Measurements from ENCODE around the gene LRRFIP1. TPM values are rescaled to one million over a fixed set of nuclear protein-coding genes. Genes with fewer than 3 reads are reported as not detected.

Gene LRRFIP1
- total and polyA plus RNA-seq, 8 donors = 18.4 to 55.0 (median 31.7) TPM

DNA sequence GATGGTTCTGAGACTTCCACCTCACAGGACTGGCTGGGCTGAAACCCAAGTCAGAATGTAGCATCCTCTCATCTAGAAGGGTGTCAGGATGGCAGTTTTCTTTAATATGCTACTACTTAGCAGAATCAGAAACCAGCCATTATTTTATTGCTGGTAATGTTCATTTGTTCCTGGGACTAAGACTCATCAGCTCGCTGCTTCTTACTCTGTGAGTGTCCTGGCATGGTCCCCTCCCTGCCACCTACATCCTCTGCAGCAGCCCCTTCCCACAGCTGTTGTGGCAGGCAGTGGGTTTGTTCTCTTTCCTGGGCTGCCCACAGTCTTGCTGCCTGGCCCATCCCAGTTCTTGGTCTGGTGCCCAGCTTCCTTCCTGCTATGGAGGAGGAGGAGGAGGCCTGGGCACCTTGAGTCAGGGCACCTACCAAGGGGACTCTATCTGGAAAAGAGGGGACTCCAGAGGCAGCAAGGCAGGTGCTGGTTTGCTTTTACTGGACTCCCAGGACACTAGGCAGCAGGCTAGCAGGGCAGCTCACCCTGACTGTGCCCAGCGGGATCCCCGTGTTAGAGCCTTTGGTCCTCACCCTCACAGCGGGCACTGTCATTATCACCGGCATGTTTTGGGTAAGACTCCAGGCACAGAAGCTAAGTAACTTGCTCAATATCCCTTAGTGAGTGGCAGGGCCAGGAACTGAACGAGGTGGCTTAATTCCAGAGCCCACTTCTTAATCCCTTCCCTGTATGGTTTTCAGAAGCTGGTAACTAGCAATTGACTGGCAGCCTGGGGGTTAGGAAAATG lies 62.1 kb downstream of the LRRFIP1 start:
- peak in 1 of 6 donors; percentile 63 for DNase-seq
- Histone ChIP-seq H3K9me3 (no peaks in the 10 kb centered on the region), H3K4me1 (peaks cover 0 to 10% (median 10%) of the 10 kb centered on the region in 3 donors), H3K4me3 (no peak overlapping the region), H3K36me3 (no peaks in the 10 kb centered on the region), H3K27me3 (no peaks in the 10 kb centered on the region), H3K27ac (peak overlapping the region in 1 of 4 donors; percentile 3)
- no peak for ATAC-seq
- FAIRE-seq = no peak
- WGBS, 2 donors = 74 to 76% methylated on average over 6 of the region's 6 CpGs
- intact Hi-C loops (cut with DNase I) = loop anchor here in 1 of 3 donors (5.0 kb wide), 1 partner anchor 1468 kb away; no protein-coding TSS in a partner anchor
- TF ChIP-seq, protein P1, sequence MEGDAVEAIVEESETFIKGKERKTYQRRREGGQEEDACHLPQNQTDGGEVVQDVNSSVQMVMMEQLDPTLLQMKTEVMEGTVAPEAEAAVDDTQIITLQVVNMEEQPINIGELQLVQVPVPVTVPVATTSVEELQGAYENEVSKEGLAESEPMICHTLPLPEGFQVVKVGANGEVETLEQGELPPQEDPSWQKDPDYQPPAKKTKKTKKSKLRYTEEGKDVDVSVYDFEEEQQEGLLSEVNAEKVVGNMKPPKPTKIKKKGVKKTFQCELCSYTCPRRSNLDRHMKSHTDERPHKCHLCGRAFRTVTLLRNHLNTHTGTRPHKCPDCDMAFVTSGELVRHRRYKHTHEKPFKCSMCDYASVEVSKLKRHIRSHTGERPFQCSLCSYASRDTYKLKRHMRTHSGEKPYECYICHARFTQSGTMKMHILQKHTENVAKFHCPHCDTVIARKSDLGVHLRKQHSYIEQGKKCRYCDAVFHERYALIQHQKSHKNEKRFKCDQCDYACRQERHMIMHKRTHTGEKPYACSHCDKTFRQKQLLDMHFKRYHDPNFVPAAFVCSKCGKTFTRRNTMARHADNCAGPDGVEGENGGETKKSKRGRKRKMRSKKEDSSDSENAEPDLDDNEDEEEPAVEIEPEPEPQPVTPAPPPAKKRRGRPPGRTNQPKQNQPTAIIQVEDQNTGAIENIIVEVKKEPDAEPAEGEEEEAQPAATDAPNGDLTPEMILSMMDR (IDR thresholded peaks at IDR 0.05) = no peak

DNA sequence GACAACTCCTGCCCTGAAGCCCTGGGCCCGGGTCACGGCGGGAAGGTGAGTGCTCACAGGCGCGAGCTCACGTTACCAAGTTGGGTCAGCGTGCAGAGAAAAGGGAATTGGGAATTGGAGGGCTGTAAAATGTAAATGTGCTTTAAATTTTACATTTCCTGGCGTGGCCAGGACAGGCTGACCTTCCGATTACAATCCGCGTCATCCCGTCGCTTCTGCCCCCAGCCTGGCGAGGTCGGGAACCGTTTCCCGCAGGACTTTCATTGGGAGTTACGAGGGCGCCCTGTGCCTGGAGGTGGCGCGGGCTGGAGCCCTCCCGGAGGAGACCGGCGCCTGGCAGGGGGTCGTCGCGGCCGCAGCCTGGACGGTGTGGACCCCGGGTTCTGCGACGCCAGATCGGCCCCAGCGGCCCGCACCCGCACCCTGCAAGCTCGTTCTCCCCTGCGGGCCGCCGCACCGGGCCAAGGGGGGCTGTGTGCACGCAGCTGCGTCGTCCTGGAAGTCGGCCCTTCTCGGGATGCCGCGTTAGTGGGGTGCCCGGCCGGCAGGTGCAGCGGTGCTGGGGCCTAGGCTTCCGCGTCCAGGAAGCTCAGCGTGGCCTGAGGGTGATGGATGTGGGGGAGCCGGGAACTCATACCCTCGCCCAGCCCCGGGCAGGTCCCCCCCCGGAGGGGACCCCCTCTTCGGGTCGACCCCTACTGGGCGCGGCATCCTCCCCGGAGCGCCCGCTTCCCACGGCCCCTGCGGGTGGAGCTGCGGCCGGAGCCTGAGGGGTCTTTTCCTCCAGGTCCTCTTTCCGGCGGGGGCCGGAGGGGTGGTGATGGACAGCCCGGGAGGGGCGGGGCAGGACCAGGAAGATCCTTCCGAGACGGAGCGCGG lies 63.9 kb downstream of the LRRFIP1 start:
- Histone ChIP-seq H3K4me3 (peak overlapping the region; percentile 25 to 53 (median 38)), H3K4me1 (peaks cover 10 to 22% (median 10%) of the 10 kb centered on the region in 3 donors), H3K27ac (peak overlapping the region; percentile 45 to 74 (median 58)), H3K36me3 (no peaks in the 10 kb centered on the region), H3K9me3 (no peaks in the 10 kb centered on the region), H3K27me3 (no peaks in the 10 kb centered on the region)
- FAIRE-seq = no peak
- intact Hi-C loops (cut with DNase I) = loop anchor here in 1 of 3 donors (5.0 kb wide), 1 partner anchor 1466 kb away; no protein-coding TSS in a partner anchor
- DNase-seq = peak in 1 of 6 donors; percentile 74
- WGBS, 2 donors = 45 to 46% methylated on average over 69 to 78 of the region's 78 CpGs
- peak; percentile 5 to 22 (median 10) for ATAC-seq
- TF ChIP-seq, protein P1 (IDR thresholded peaks at IDR 0.05) = no peak

DNA sequence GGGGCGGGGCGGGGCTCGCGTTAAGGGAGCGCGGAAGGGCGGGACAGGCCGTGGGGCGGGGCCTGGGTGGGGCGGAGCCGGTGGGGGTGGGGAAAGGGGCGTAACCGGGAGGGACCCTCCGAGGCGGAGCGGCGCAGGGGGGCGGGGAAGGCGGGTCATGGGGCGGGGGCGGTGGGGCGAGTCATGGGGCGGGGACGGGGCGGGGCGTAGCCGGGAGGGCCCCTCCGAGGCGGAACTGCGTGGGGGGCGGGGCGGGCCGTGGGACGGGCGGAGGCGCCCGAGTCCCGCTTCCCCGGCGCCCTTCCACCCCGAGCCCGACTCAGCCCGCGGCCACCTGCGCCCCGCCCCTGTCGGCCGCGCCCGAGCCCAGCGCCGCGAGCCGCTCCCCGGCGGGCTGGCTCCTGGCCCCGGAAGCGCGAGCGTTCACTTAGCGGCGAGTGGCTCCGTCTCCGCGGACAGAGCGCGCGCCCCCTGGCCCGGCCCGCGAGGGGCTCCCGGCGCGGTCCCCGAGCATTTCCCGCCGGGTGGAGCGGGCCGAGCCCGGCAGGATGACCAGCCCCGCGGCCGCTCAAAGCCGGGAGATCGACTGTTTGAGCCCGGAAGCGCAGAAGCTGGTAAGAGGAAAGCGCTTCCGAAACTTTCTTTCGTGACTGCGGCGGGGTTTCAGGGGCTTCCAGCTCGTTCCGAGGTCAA lies 64.7 kb downstream of the LRRFIP1 start:
- H3K27ac ChIP-seq = peak overlapping the region; percentile 81 to 95 (median 85)
- no peaks in the 10 kb centered on the region for H3K36me3 ChIP-seq
- 1 to 2% methylated on average over 32 to 94 of the region's 94 CpGs for WGBS, 2 donors
- TF ChIP-seq, protein P1 (IDR thresholded peaks at IDR 0.05) = no peak
- no peaks in the 10 kb centered on the region for H3K9me3 ChIP-seq
- peaks cover 10 to 29% (median 12%) of the 10 kb centered on the region in 3 donors for H3K4me1 ChIP-seq
- no peaks in the 10 kb centered on the region for H3K27me3 ChIP-seq
- DNase-seq (peak; percentile 89 to 98 (median 96)), ATAC-seq (peak; percentile 82 to 89 (median 85)), FAIRE-seq (no peak)
- intact Hi-C loops (cut with DNase I) = loop anchor here in 1 of 3 donors (5.0 kb wide), 1 partner anchor 1465 kb away; no protein-coding TSS in a partner anchor
- H3K4me3 ChIP-seq = peak overlapping the region; percentile 53 to 94 (median 64)

DNA sequence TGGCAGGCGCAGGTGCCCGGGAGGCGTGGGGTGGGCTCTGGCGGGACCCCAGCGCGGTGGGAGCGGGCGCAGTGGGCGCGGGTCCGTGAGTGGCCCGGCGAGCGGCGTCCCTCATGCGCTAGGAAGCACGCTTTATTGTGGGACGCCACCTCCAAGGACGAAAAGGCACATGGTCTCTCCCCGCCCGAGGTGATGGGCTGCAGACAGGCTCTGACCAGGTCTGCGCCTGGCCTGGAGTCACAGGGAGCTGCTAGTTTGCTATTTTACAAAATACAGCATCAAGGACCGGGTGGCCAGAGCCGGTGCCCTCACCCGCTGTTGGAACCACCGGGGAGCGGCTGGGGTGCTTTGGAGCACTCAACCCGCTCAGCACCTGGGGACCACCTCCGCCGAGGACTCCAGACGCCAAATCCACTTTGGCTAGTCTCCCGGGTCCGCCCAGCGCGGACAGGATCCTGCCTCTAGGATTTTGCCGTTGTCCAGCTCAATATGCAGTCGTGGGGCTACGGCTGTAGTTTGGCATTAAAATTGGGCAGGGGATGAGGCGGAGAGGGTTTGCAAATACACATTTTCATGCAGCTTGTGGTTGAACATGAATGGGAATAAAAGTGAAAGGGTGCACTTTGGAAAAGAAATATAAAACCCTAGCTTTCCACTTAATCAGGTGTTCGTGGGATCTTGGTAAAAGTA lies 65.4 kb downstream of the LRRFIP1 start:
- no peaks in the 10 kb centered on the region for H3K9me3 ChIP-seq
- H3K4me1 ChIP-seq = peaks cover 10 to 36% (median 14%) of the 10 kb centered on the region in 3 donors
- H3K27me3 ChIP-seq = no peaks in the 10 kb centered on the region
- TF ChIP-seq, protein P1 (IDR thresholded peaks at IDR 0.05) = no peak
- intact Hi-C loops (cut with DNase I) = loop anchor here in 1 of 3 donors (5.0 kb wide), 1 partner anchor 1465 kb away; no protein-coding TSS in a partner anchor
- H3K4me3 ChIP-seq = peak overlapping the region; percentile 53 to 94 (median 64)
- peak; percentile 8 to 23 (median 18) for ATAC-seq
- WGBS, 2 donors = 1 to 2% methylated on average over 40 of the region's 40 CpGs
- DNase-seq = peak in 5 of 6 donors; percentile 46 to 85 (median 60)
- peak overlapping the region; percentile 81 to 95 (median 85) for H3K27ac ChIP-seq
- FAIRE-seq = no peak
- no peaks in the 10 kb centered on the region for H3K36me3 ChIP-seq

All from pancreas (tissue), 10 donors.